SK-N-SH (cell line): ENCODE results near the gene MATN1. TPM values are rescaled to one million over a fixed set of nuclear protein-coding genes. Genes with fewer than 3 reads are reported as not detected.

ENCODE experiments used
- CTCF ChIA-PET: fragments of 300-600, 350-600 bp; formaldehyde crosslinking; extraction: SDS; loops from one replicate; lab custom pipeline; 2021; lab: Yijun Ruan, JAX
- POLR2A ChIA-PET: fragments of 350-600 bp; sonication (Branson Sonifier 250); formaldehyde crosslinking; extraction: SDS; loops from one replicate; lab custom pipeline; 2020; ENCODE audit warnings: antibody characterized with exemption, inconsistent platforms; lab: Yijun Ruan, JAX
- DNase-seq: peaks from one replicate; pipeline ENCODE4 v3.0.0; 2012
- H2AFZ ChIP-seq: fragments of 200-600 bp; sonication (generic); 2 replicates; pipeline ENCODE4 v1.8.1; 2016; ENCODE audit warnings: antibody characterized with exemption, mild to moderate bottlenecking, low read depth
- H3F3A ChIP-seq: fragments of 200-600 bp; sonication (generic); replicated peaks from 2 replicates; pipeline ENCODE3; 2016; ENCODE audit warnings: antibody characterized with exemption, mild to moderate bottlenecking; ENCODE audit not compliant: insufficient read depth
- H3K27ac ChIP-seq, 2 experiments: fragments of 200-500 bp in 1 of 2; fragments of 200-600 bp in 1 of 2; sonication (Bioruptor generic) in 1 of 2; sonication (generic), shearing (Covaris generic) in 1 of 2; 2 replicates each; pipeline versions ENCODE4 v1.5.1 to v1.6.1; 2014 to 2016; ENCODE audit warnings: low read depth in 2 of 2, inconsistent platforms in 1 of 2, low read length in 1 of 2, mild to moderate bottlenecking in 1 of 2, mixed read lengths in 1 of 2
- H3K27me3 ChIP-seq: fragments of 200-600 bp; sonication (generic), shearing (Covaris generic); 2 replicates; pipeline ENCODE4 v1.6.1; 2016; ENCODE audit warnings: mixed run types; ENCODE audit not compliant: insufficient read depth
- H3K36me3 ChIP-seq, 2 experiments: fragments of 200-500 bp in 1 of 2; fragments of 200-600 bp in 1 of 2; sonication (Bioruptor generic) in 1 of 2; sonication (generic) in 1 of 2; replicated peaks in 1 of 2; 2 replicates each; pipeline versions ENCODE3 to v1.5.1; 2014 to 2016; ENCODE audit warnings: low read length in 1 of 2, mild to moderate bottlenecking in 1 of 2; ENCODE audit not compliant: insufficient read depth in 2 of 2, control insufficient read depth in 1 of 2
- H3K4me1 ChIP-seq, 2 experiments: fragments of 200-500 bp in 1 of 2; fragments of 200-600 bp in 1 of 2; sonication (Bioruptor generic) in 1 of 2; sonication (generic), shearing (Covaris generic) in 1 of 2; 2 replicates each; pipeline versions ENCODE4 v1.5.1 to v1.6.1; 2014 to 2016; ENCODE audit warnings: low read depth in 1 of 2, low read length in 1 of 2, mixed run types in 1 of 2; ENCODE audit not compliant: insufficient read depth in 2 of 2, control insufficient read depth in 1 of 2
- H3K4me2 ChIP-seq: fragments of 200-600 bp; sonication (generic), shearing (Covaris generic); 2 replicates; pipeline ENCODE4 v1.6.1; 2017; ENCODE audit warnings: mixed run types
- H3K4me3 ChIP-seq, 2 experiments: fragments of 200-500 bp in 1 of 2; fragments of 200-600 bp in 1 of 2; sonication (Bioruptor generic) in 1 of 2; sonication (generic), shearing (Covaris generic) in 1 of 2; 2 replicates each; pipeline versions ENCODE4 v1.5.1 to v1.8.1; 2014 to 2016; ENCODE audit warnings: low read depth in 2 of 2, inconsistent platforms in 1 of 2, low read length in 1 of 2, mild to moderate bottlenecking in 1 of 2, mixed read lengths in 1 of 2, moderate library complexity in 1 of 2
- H3K79me2 ChIP-seq: fragments of 200-600 bp; sonication (generic); 2 replicates; pipeline ENCODE4 v1.8.1; 2017; ENCODE audit warnings: mild to moderate bottlenecking; ENCODE audit not compliant: insufficient read depth
- H3K9ac ChIP-seq: fragments of 200-600 bp; sonication (generic); 2 replicates; pipeline ENCODE4 v1.6.1; 2017; ENCODE audit warnings: mixed run types
- H3K9me2 ChIP-seq: fragments of 200-600 bp; sonication (generic); 2 replicates; pipeline ENCODE4 v1.6.1; 2017; ENCODE audit warnings: mixed run types
- H3K9me3 ChIP-seq: fragments of 200-600 bp; sonication (generic); 2 replicates; pipeline ENCODE4 v1.6.1; 2017; ENCODE audit warnings: mixed run types, mild to moderate bottlenecking, moderate library complexity
- H4K20me1 ChIP-seq: fragments of 200-600 bp; sonication (generic); 2 replicates; pipeline ENCODE4 v1.6.1; 2017; ENCODE audit warnings: mild to moderate bottlenecking, mixed run types; ENCODE audit not compliant: insufficient read depth
- CTCF ChIP-seq: fragments of 200-600 bp; sonication (generic); IDR thresholded peaks from 2 replicates; pipeline ENCODE4 v1.6.1; 2017; ENCODE audit warnings: antibody characterized with exemption, mild to moderate bottlenecking, moderate library complexity
- ELF1 ChIP-seq: IDR thresholded peaks from 2 replicates; pipeline ENCODE4 v1.4.0; 2012
- EP300 ChIP-seq, 2 experiments: IDR thresholded peaks; 2 replicates each; pipeline versions ENCODE4 v1.4.0 to v1.6.1; 2012; ENCODE audit warnings: borderline replicate concordance in 1 of 2, low read depth in 1 of 2, low read length in 1 of 2
- EZH2phosphoT487 ChIP-seq: fragments of 200-600 bp; sonication (generic); IDR thresholded peaks from 2 replicates; pipeline ENCODE4 v1.6.1; 2017; ENCODE audit warnings: low read depth, mixed run types, mild to moderate bottlenecking, antibody characterized with exemption, moderate library complexity, borderline replicate concordance
- FOSL2 ChIP-seq: IDR thresholded peaks from 2 replicates; pipeline ENCODE4 v1.4.0; 2012; ENCODE audit warnings: low read depth, mild to moderate bottlenecking, moderate library complexity, borderline replicate concordance
- FOXM1 ChIP-seq: IDR thresholded peaks from 2 replicates; pipeline ENCODE4 v1.4.0; 2012; ENCODE audit warnings: low read depth, mild to moderate bottlenecking
- GABPA ChIP-seq: IDR thresholded peaks from 2 replicates; pipeline ENCODE4 v1.4.0; 2012; ENCODE audit warnings: low read depth, mild to moderate bottlenecking
- GATA2 ChIP-seq: sonication (generic); formaldehyde crosslinking; IDR thresholded peaks from 2 replicates; pipeline ENCODE4 v1.5.0; 2020; ENCODE audit warnings: mild to moderate bottlenecking, missing genetic modification reagents
- MEF2A ChIP-seq: IDR thresholded peaks from 2 replicates; pipeline ENCODE4 v1.4.0; 2012; ENCODE audit warnings: low read depth, borderline replicate concordance
- MXI1 ChIP-seq: IDR thresholded peaks from 2 replicates; pipeline ENCODE4 v1.6.1; 2012; ENCODE audit warnings: mild to moderate bottlenecking, low read depth, low read length, improper control_type of control experiment
- NRF1 ChIP-seq: IDR thresholded peaks from 2 replicates; pipeline ENCODE4 v1.6.1; 2012; ENCODE audit warnings: low read depth, mild to moderate bottlenecking, low read length
- RAD21 ChIP-seq: IDR thresholded peaks from 2 replicates; pipeline ENCODE4 v1.6.1; 2012; ENCODE audit warnings: mild to moderate bottlenecking, low read length
- RXRA ChIP-seq: IDR thresholded peaks from 2 replicates; pipeline ENCODE4 v1.4.0; 2012; ENCODE audit warnings: low read depth, mild to moderate bottlenecking, borderline replicate concordance
- SIN3A ChIP-seq: IDR thresholded peaks from 2 replicates; pipeline ENCODE4 v1.6.1; 2012; ENCODE audit warnings: low read depth, mild to moderate bottlenecking, low read length, moderate library complexity, borderline replicate concordance
- SMC3 ChIP-seq: IDR thresholded peaks from 2 replicates; pipeline ENCODE4 v1.6.1; 2012; ENCODE audit warnings: low read depth, low read length, improper control_type of control experiment
- TCF12 ChIP-seq: IDR thresholded peaks from 2 replicates; pipeline ENCODE4 v1.4.0; 2012
- YY1 ChIP-seq: IDR thresholded peaks from 2 replicates; pipeline ENCODE4 v1.4.0; 2012; ENCODE audit warnings: low read depth, mild to moderate bottlenecking
- WGBS: methylation state at CpG from one replicate; pipeline ENCODE4 v1.1.6; 2017; ENCODE audit warnings: low lambda C conversion rate; 5-methylcytosine and 5-hydroxymethylcytosine counted together
- polyA plus RNA-seq, 3 experiments: library from polyadenylated mRNA; depleted of rRNA; stranded (reverse); fragments of >200 nt; gene quantifications; 2 replicates each; pipeline ENCODE4 v1.2.3, GENCODE V29; 2012
- TF ChIP-seq, protein P1 (sequence below): IDR thresholded peaks from 2 replicates; pipeline ENCODE4 v1.4.0; 2012; ENCODE audit warnings: low read depth
- TF ChIP-seq, protein P2 (sequence below): IDR thresholded peaks from 2 replicates; pipeline ENCODE4; 2012

Gene MATN1
- polyA plus RNA-seq, 1 of the 3 experiments (the other 2 are of a cell fraction): 0.23 TPM

- no peaks in the 10 kb centered on the region for H3K36me3 ChIP-seq
- no peak overlapping the region for H3K9ac ChIP-seq
- no peaks in the 10 kb centered on the region for H3K9me3 ChIP-seq
- no peaks in the 10 kb centered on the region for H3K9me2 ChIP-seq
- no peaks in the 10 kb centered on the region for H4K20me1 ChIP-seq
- CTCF ChIA-PET: interaction anchor here (0.6 to 3.6 kb wide), 43 partner anchors 10 to 1674 kb away, joined by 3 to 26 read pairs (median 4); partner anchors contain the start of gene PTPRU
- TF ChIP-seq MEF2A (no peak), YY1 (no peak), SIN3A (no peak), NRF1 (no peak), EZH2phosphoT487 (no peak), EP300 (IDR thresholded peaks at IDR 0.05; ENCODE audit: borderline replicate concordance in 1 of 2, low read depth in 1 of 2, low read length in 1 of 2) (no peak), GABPA (no peak), FOXM1 (no peak), CTCF (no peak), SMC3 (no peak), GATA2 (CRISPR knock-in tag) (no peak), RAD21 (no peak), ELF1 (no peak), TCF12 (no peak), FOSL2 (no peak), RXRA (no peak), MXI1 (no peak)
- TF ChIP-seq, protein P1, sequence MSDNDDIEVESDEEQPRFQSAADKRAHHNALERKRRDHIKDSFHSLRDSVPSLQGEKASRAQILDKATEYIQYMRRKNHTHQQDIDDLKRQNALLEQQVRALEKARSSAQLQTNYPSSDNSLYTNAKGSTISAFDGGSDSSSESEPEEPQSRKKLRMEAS: no peak
- TF ChIP-seq, protein P2, sequence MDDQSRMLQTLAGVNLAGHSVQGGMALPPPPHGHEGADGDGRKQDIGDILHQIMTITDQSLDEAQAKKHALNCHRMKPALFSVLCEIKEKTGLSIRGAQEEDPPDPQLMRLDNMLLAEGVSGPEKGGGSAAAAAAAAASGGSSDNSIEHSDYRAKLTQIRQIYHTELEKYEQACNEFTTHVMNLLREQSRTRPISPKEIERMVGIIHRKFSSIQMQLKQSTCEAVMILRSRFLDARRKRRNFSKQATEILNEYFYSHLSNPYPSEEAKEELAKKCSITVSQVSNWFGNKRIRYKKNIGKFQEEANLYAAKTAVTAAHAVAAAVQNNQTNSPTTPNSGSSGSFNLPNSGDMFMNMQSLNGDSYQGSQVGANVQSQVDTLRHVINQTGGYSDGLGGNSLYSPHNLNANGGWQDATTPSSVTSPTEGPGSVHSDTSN: no peak
- TF ChIP-seq, all 33 proteins: peak for 0
- no peaks in the 10 kb centered on the region; the same call in 1 of the 2 replicates for H3K27me3 ChIP-seq
- DNase-seq: no peak
- no peak overlapping the region; a peak in 1 of 4 replicates for H3K4me3 ChIP-seq
- no peak overlapping the region for H3K27ac ChIP-seq
- 45% methylated on average over 8 of the region's 8 CpGs for WGBS
- no peak overlapping the region for H3K4me2 ChIP-seq
- no peaks in the 10 kb centered on the region for H3K79me2 ChIP-seq
- POLR2A ChIA-PET: no interaction called here
- H2AFZ ChIP-seq: no peak overlapping the region
- no peaks in the 10 kb centered on the region for H3F3A ChIP-seq
- peaks cover 0 to 16% of the 10 kb centered on the region in 2 experiments; a peak in 2 of 4 replicates for H3K4me1 ChIP-seq
Measured at GRCh38 chr1:30708361-30708728, 15.0 kb downstream of the MATN1 start.
